Adrenal gland (tissue), 12 donors: ENCODE data around the gene VPS37C. TPM values are rescaled to one million over a fixed set of nuclear protein-coding genes. Genes with fewer than 3 reads are reported as not detected.
A peak's percentile ranks its signal among the peaks of the same experiment; 100 is the strongest.

Experiments
- DNase-seq, 7 donors: peaks; one replicate each; pipeline ENCODE4 v3.0.0-alpha.2; 2019 to 2020
- H3K27ac ChIP-seq, 5 donors: fragments of 200-600 bp; sonication (generic) in 4 of 5; 1 replicate in 3 of 5; 2 replicates in 2 of 5; pipeline versions ENCODE4 v1.5.1 to v1.8.0; 2016 to 2020; ENCODE audit warnings: mild to moderate bottlenecking in 1 of 5
- H3K27me3 ChIP-seq: fragments of 200-600 bp; 2 replicates; pipeline ENCODE4 v1.8.0; 2021
- H3K36me3 ChIP-seq, 2 donors: fragments of 200-600 bp; replicated peaks in 1 of 2; 1 replicate in 1 of 2; 2 replicates in 1 of 2; pipeline versions ENCODE4 v1.5.1 to v1.8.0; 2018 to 2022
- H3K4me1 ChIP-seq, 2 donors: fragments of 200-600 bp; replicated peaks in 1 of 2; 1 replicate in 1 of 2; 2 replicates in 1 of 2; pipeline versions ENCODE4 v1.5.1 to v1.8.0; 2018 to 2021
- H3K4me3 ChIP-seq, 4 donors: fragments of 200-600 bp; sonication (generic) in 3 of 4; one replicate each; pipeline ENCODE4 v1.5.1; 2016 to 2018
- H3K9me3 ChIP-seq, 3 donors: fragments of 200-600 bp; sonication (generic) in 1 of 3; replicated peaks in 1 of 3; 1 replicate in 2 of 3; 2 replicates in 1 of 3; pipeline versions ENCODE4 v1.5.1 to v1.8.0; 2016 to 2021
- CTCF ChIP-seq, 6 experiments: fragments of 450-650 bp in 4 of 6; fragments of 200-600 bp in 2 of 6; sonication (generic) in 1 of 6; IDR thresholded peaks; 1 replicate in 5 of 6; 2 replicates in 1 of 6; pipeline versions ENCODE4 v1.5.1 to v1.8.0; 2016 to 2021; ENCODE audit warnings: antibody characterized with exemption in 6 of 6, mild to moderate bottlenecking in 2 of 6, moderate library complexity in 1 of 6
- POLR2A ChIP-seq, 2 donors: fragments of 450-650 bp; IDR thresholded peaks; one replicate each; pipeline ENCODE4 v1.6.1; 2017; ENCODE audit warnings: antibody characterized with exemption in 2 of 2, mild to moderate bottlenecking in 2 of 2, moderate library complexity in 1 of 2
- WGBS, 4 donors: extraction: QIAGEN DNeasy Blood & Tissue Kit in 2 of 4; methylation state at CpG; one replicate each; pipeline versions ENCODE4 v1.1.5 to v1.1.7; 2013 to 2017; 5-methylcytosine and 5-hydroxymethylcytosine counted together
- intact Hi-C, 2 donors: fragments of 100-400 bp; cut with DNase I; formaldehyde crosslinking; loops; one replicate each; pipeline versions ENCODE4 v1.14.1 to v1.15.0; 2022 to 2023
- polyA plus RNA-seq, 3 donors: library from polyadenylated mRNA; stranded (reverse); fragments of 200-250 nt in 2 of 3; fragments of 350-450 nt in 1 of 3; fragmentation: Illumina TruSeq in 1 of 3; extraction: RNeasy Lipid Tissue Mini Kit (QIAGEN cat#74804) in 1 of 3; gene quantifications; one replicate each; pipeline ENCODE4 v1.2.3, GENCODE V29; 2013 to 2014
- total RNA-seq, 9 donors: library from RNA; depleted of rRNA in 4 of 9; stranded (reverse); fragments of >200 nt in 4 of 9; fragments of 120-200 nt in 1 of 9; fragmentation: NEBNext Ultra II Directional in 1 of 9; extraction: Animal tissue kit (Norgen Biotek cat#: 25700) in 1 of 9; gene quantifications; one replicate each; pipeline versions ENCODE4 v1.1.0 to v1.2.4, GENCODE V29; 2013 to 2023
- donor health status: healthy with polysubstance abuse.
- donor health status: Bipolar disorder and iron deficiency.
- donor health status: DM: yes; HTN: yes; CAD: no.
- donor health status: DM: no; HTN: no; CAD: no.
- donor health status: DM: no; HTN: no; CAD: no.
- donor health status: DM: yes; HTN: yes; CAD: no.

The VPS37C gene
- total and polyA plus RNA-seq, 12 donors, result 8.6 to 27.9 (median 18.5) TPM

- DNase-seq, result no peak
- WGBS, 4 donors, result 81 to 87% (median 83%) methylated on average over 13 of the region's 13 CpGs
These were observed 68.1 kb downstream of the VPS37C start for GRCh38 chr11:61092908-61093763.

GRCh38 chr11:61092280-61092766 lies 68.9 kb downstream of the VPS37C start:
- WGBS, 4 donors, result 60 to 100% (median 73%) methylated on average over 2 to 10 of the region's 10 CpGs
- no peak overlapping the region for H3K27ac ChIP-seq
- no peaks in the 10 kb centered on the region for H3K27me3 ChIP-seq
- H3K4me3 ChIP-seq, result no peak overlapping the region
- intact Hi-C loops, result no loop called here
- no peaks in the 10 kb centered on the region for H3K36me3 ChIP-seq
- TF ChIP-seq CTCF (IDR thresholded peaks at IDR 0.05) (no peak), POLR2A (IDR thresholded peaks at IDR 0.05) (no peak)
- H3K9me3 ChIP-seq, result no peaks in the 10 kb centered on the region
- peak in 1 of 7 donors; percentile 22 for DNase-seq
- H3K4me1 ChIP-seq, result no peaks in the 10 kb centered on the region

More at GRCh38 chr11:61092908-61093763, 68.1 kb downstream of the VPS37C start:
- Histone ChIP-seq H3K4me1 (no peaks in the 10 kb centered on the region), H3K36me3 (no peaks in the 10 kb centered on the region), H3K9me3 (no peaks in the 10 kb centered on the region), H3K27me3 (no peaks in the 10 kb centered on the region), H3K4me3 (no peak overlapping the region), H3K27ac (no peak overlapping the region)
- TF ChIP-seq POLR2A (IDR thresholded peaks at IDR 0.05), result no peak
- TF ChIP-seq CTCF (IDR thresholded peaks at IDR 0.05), result no peak
- intact Hi-C loops, result no loop called here

GRCh38 chr11:61091373-61092279 lies 69.6 kb downstream of the VPS37C start:
- intact Hi-C loops, result no loop called here
- Histone ChIP-seq H3K4me1 (no peaks in the 10 kb centered on the region), H3K27ac (no peak overlapping the region), H3K4me3 (no peak overlapping the region), H3K9me3 (no peaks in the 10 kb centered on the region), H3K27me3 (no peaks in the 10 kb centered on the region), H3K36me3 (no peaks in the 10 kb centered on the region)
- no peak for TF ChIP-seq CTCF (IDR thresholded peaks at IDR 0.05)
- TF ChIP-seq POLR2A (IDR thresholded peaks at IDR 0.05), result no peak
- no peak for DNase-seq
- 82 to 89% (median 87%) methylated on average over 16 to 17 of the region's 17 CpGs for WGBS, 4 donors

GRCh38 chr11:61090982-61091372 lies 70.2 kb downstream of the VPS37C start:
- Histone ChIP-seq H3K36me3 (no peaks in the 10 kb centered on the region), H3K27ac (no peak overlapping the region), H3K4me1 (no peaks in the 10 kb centered on the region), H3K27me3 (no peaks in the 10 kb centered on the region), H3K9me3 (no peaks in the 10 kb centered on the region), H3K4me3 (no peak overlapping the region)
- no peak for DNase-seq
- no peak for TF ChIP-seq POLR2A (IDR thresholded peaks at IDR 0.05)
- TF ChIP-seq CTCF (IDR thresholded peaks at IDR 0.05), result no peak
- WGBS, 4 donors, result 86 to 94% (median 90%) methylated on average over 9 of the region's 9 CpGs
- intact Hi-C loops, result no loop called here
